ENCODE data around the gene GRIP2. TPM values are rescaled to one million over a fixed set of nuclear protein-coding genes. Genes with fewer than 3 reads are reported as not detected.

GRIP2 gene
- total and polyA plus RNA-seq, 2 of the 4 experiments (the other 2 are of a cell fraction) = 0.05 TPM; not detected in 1

DNA sequence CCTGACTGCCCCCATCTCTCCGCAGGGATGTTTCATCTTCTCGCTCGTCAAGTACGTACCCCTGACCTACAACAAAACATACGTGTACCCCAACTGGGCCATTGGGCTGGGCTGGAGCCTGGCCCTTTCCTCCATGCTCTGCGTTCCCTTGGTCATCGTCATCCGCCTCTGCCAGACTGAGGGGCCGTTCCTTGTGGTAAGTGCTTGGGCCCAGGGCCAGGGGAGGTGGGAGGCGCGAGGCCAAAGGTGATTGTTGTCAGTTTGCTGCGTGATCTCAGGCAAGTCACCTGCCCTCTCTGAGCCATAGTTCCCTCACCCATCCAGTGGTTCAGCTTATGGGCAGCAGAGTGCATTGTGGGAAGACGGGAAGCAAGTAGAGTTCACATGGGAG, 58.5 kb downstream of the GRIP2 start:
- Histone ChIP-seq H3K18ac (ENCODE audit: low read depth, low read length) (no peak overlapping the region), H2BK15ac (ENCODE audit: low read depth, low read length) (no peak overlapping the region), H2BK5ac (ENCODE audit: low read depth, low read length, poor library complexity, severe bottlenecking) (no peak overlapping the region), H3K9ac (ENCODE audit: low read depth, low read length) (no peak overlapping the region), H3K14ac (replicated peaks; ENCODE audit: low read depth, low read length) (no peak overlapping the region), H3K56ac (ENCODE audit: extremely low read depth, insufficient read depth, low read length) (no peak overlapping the region), H3K9me1 (ENCODE audit: insufficient read depth, low read length) (peaks cover 10% of the 10 kb centered on the region; the same call in 1 of the 2 replicates), H2AFZ (replicated peaks; ENCODE audit: low read length, poor library complexity) (peak overlapping the region; percentile 7), H2AK9ac (replicated peaks; ENCODE audit: low read depth, low read length, poor library complexity) (no peak overlapping the region), H4K8ac (ENCODE audit: low read depth in 2 of 2, low read length in 2 of 2) (no peak overlapping the region), H2BK120ac (ENCODE audit: low read depth, low read length) (no peak overlapping the region), H3K36me3 (ENCODE audit: control insufficient read depth, insufficient read depth, low read length) (peaks cover 77% of the 10 kb centered on the region), H3K27ac (ENCODE audit: insufficient read depth, low read length) (no peak overlapping the region), H2BK20ac (ENCODE audit: low read depth, low read length) (no peak overlapping the region), H4K5ac (ENCODE audit: low read depth, low read length) (no peak overlapping the region), H3K79me1 (ENCODE audit: low read depth in 1 of 2, low read length in 2 of 2) (no peaks in the 10 kb centered on the region), H3K4me2 (ENCODE audit: low read depth, low read length) (no peak overlapping the region), H3K9me3 (ENCODE audit: control insufficient read depth, insufficient read depth, low read length) (no peaks in the 10 kb centered on the region), H3K4me1 (ENCODE audit: control insufficient read depth, insufficient read depth, low read length) (no peaks in the 10 kb centered on the region), H3K27me3 (ENCODE audit: control insufficient read depth, insufficient read depth, low read length) (no peaks in the 10 kb centered on the region), H3K4ac (ENCODE audit: low read depth, low read length) (no peak overlapping the region), H2AK5ac (ENCODE audit: low read depth, low read length) (no peak overlapping the region), H3K23ac (ENCODE audit: low read depth, low read length) (no peak overlapping the region), H4K20me1 (ENCODE audit: insufficient read depth, low read length) (no peaks in the 10 kb centered on the region), H4K91ac (ENCODE audit: insufficient read depth, low read depth, low read length) (no peak overlapping the region), H3K4me3 (ENCODE audit: insufficient read depth, low read depth, low read length) (no peak overlapping the region)
- CTCF ChIA-PET = no interaction called here
- POLR2A ChIA-PET (ENCODE audit: unreplicated experiment) = no interaction called here
- WGBS, 2 experiments (ENCODE audit: extremely low coverage in 2 of 2, insufficient read length in 1 of 2) = 100% methylated on average over 1 of the region's 13 CpGs; no CpG with 5 or more reads in 1 of the 2 experiments
- BruUV-seq (replicated peaks) = no TSS peak
- TF ChIP-seq BHLHE40 (IDR thresholded peaks at IDR 0.05; ENCODE audit: low read depth, low read length) = no peak
- no peak for TF ChIP-seq RAD21 (IDR thresholded peaks at IDR 0.05; ENCODE audit: low read length)
- TF ChIP-seq CEBPB (IDR thresholded peaks at IDR 0.05; ENCODE audit: low read depth, low read length) = no peak
- no peak for TF ChIP-seq MXI1 (IDR thresholded peaks at IDR 0.05; ENCODE audit: borderline replicate concordance, low read depth, low read length)
- TF ChIP-seq, protein P1, sequence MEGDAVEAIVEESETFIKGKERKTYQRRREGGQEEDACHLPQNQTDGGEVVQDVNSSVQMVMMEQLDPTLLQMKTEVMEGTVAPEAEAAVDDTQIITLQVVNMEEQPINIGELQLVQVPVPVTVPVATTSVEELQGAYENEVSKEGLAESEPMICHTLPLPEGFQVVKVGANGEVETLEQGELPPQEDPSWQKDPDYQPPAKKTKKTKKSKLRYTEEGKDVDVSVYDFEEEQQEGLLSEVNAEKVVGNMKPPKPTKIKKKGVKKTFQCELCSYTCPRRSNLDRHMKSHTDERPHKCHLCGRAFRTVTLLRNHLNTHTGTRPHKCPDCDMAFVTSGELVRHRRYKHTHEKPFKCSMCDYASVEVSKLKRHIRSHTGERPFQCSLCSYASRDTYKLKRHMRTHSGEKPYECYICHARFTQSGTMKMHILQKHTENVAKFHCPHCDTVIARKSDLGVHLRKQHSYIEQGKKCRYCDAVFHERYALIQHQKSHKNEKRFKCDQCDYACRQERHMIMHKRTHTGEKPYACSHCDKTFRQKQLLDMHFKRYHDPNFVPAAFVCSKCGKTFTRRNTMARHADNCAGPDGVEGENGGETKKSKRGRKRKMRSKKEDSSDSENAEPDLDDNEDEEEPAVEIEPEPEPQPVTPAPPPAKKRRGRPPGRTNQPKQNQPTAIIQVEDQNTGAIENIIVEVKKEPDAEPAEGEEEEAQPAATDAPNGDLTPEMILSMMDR (conservative IDR thresholded peaks at IDR 0.05; ENCODE audit: low read depth, low read length) = no peak
- no peak for TF ChIP-seq USF2 (IDR thresholded peaks at IDR 0.05; ENCODE audit: low read depth, low read length)
- TF ChIP-seq CHD1 (IDR thresholded peaks at IDR 0.05; ENCODE audit: low read depth, low read length) = no peak
- TF ChIP-seq NFE2L2 (IDR thresholded peaks at IDR 0.05; ENCODE audit: low read depth, low read length) = no peak
- TF ChIP-seq SMC3 (IDR thresholded peaks at IDR 0.05; ENCODE audit: low read depth, low read length) = no peak
- TF ChIP-seq MAZ (IDR thresholded peaks at IDR 0.05; ENCODE audit: borderline replicate concordance, low read depth, low read length) = no peak
- no peak for TF ChIP-seq RCOR1 (IDR thresholded peaks at IDR 0.05; ENCODE audit: insufficient replicate concordance, low read length)
- TF ChIP-seq ELK1 (IDR thresholded peaks at IDR 0.05; ENCODE audit: borderline replicate concordance, low read depth, low read length) = no peak
- TF ChIP-seq RFX5 (IDR thresholded peaks at IDR 0.05; ENCODE audit: low read depth, low read length) = no peak
- TF ChIP-seq POLR2A (IDR thresholded peaks at IDR 0.05; ENCODE audit: low read depth, low read length) = no peak
- no peak for TF ChIP-seq MAFK (IDR thresholded peaks at IDR 0.05; ENCODE audit: low read depth, low read length)
- ATAC-seq (ENCODE audit: low read depth) = no peak
- no peak for DNase-seq
- intact Hi-C loops (cut with micrococcal nuclease) = no loop called here
- dilution Hi-C loops (cut with HindIII; ENCODE audit: low sequenced_read_pairs, unreplicated experiment) = no loop called here
- in situ Hi-C loops (cut with MboI; ENCODE audit: low sequenced_read_pairs) = no loop called here

All from IMR-90 (cell line).